ENCODE measurements around the gene NEIL1.

The NEIL1 gene

DNA sequence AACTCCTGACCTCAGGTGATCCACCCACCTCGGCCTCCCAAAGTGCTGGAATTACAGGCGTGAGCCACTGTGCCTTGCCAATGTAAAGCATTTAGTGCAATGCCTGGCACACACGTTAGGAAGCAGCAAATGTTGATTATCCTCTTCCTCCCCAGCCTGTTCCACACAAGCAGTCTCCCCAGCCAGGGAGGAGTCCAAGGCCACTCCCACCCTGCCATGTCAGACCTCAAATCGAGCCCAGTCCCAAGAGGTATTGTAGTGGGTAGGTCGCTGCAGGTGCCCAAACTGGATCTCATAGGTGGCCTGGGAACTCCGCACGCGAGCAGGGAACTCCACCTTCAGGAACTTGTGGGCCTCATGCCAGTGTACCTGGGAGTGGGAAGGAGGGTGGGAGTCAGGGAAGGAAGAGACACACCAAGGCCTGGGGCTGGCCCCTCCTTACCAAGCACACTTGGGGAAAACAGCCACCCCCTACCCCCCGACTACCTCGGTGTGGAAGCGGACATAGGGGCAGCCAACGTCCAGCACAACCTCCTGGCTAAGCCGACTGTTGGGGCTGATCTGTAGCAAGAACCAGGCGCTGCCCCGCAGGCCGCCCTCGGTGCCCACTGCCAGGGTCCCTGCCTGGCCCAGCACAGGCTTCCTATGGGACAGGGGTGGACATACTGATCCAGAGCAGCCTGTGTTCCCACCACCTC, 11.3 kb downstream of the NEIL1 start:
- no peak for DNase-seq

GRCh38 chr15:75358771-75359536, 12.1 kb downstream of the NEIL1 start:
- no peak for DNase-seq

DNA sequence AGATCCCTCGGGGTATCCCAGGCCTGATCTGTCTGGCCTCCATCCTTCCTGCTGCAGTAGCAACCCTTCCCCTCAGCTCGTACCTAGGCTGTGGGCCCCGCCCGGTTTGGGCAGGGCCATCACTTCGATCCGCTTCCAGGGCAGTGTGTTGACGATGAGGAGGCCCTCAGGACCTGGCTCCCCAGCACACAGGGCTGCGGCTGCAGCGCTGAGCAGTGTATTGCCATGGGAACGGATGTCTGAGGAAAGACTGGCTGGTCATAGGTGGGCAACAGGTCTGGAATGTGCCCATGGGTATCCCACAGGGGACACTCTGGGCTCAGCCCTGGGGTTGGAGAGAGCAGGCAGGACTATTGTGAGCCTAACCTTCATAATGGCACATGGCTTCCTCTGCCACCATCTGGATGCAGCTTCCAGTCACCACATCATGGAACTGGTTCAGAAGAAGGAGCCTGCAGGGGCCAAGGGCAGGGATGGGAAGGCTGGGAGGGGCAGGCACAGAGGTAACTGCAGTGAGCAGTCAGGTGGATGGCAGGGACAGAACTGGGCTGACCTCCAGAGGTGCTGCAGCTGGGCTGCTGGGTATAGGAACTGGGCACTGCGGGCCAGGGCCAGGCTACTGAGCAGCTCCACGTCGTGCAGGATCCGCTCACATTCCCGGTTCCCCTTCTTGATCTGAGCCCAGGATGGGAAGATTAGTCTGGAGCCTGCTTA, 12.9 kb downstream of the NEIL1 start:
- no peak for DNase-seq

DNA sequence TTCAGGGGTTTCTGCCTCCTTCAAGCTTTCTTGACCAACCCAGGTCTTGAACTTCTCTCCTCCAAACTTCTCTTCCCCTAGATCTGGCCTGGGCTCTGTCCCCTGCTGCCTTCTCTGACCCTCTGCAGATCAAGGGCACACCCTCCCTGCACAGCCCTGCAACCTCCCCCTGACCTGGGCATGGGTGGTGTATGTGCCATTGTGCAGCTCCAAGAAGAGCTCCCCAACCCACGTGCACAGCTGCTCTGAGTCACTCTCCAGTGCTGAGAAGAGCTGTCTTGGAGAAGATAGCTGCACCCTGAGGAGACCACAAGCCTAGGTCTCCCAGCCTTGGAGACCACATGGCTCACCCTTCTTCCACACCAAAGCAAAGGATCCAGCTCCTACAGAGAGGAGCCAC, 13.6 kb downstream of the NEIL1 start:
- DNase-seq: no peak

GRCh38 chr15:75360856-75361255, 14.0 kb downstream of the NEIL1 start:
- no peak for DNase-seq

DNA sequence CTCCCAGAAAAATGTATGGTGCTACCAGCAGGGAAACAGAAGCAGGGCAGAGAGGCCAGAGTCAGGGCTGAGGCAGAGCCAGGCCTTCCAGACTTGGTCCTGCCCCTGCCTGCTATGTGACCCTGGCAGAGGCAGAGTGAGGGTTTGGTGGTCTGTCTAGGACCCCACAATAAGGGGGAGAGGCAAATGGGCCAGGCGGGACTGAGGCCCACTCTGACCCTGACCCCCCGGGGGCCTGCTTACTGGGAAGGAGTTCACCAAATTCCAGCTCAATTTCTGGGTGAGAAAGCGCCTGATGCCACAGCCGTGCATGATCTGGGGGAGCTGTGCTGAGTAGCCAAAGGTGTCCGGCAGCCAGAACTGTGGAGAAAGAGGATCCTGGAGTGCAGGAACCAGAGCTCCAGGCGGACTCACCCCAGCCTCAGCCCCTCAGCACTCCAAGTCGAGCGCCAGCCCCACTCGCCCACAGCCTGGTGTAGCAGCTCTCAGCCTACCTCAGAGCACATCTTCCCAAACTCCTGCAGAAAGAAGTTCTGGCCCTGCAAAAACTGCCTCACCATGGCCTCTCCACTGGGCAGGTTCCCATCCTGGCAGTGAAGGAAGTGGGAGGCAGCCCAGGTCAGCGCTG, 14.6 kb downstream of the NEIL1 start:
- DNase-seq: no peak

GRCh38 chr15:75361989-75362641, 15.3 kb downstream of the NEIL1 start:
- DNase-seq: no peak

- DNase-seq: no peak
Measured at GRCh38 chr15:75362642-75363249, 15.9 kb downstream of the NEIL1 start.

GRCh38 chr15:75363786-75364185, 16.9 kb downstream of the NEIL1 start:
- no peak for DNase-seq

GRCh38 chr15:75364881-75365280, 18.0 kb downstream of the NEIL1 start:
- DNase-seq: no peak

- no peak for DNase-seq
Measured at GRCh38 chr15:75366163-75366562, 19.3 kb downstream of the NEIL1 start.

- DNase-seq: no peak
Measured at GRCh38 chr15:75367006-75367405, 20.2 kb downstream of the NEIL1 start.

DNA sequence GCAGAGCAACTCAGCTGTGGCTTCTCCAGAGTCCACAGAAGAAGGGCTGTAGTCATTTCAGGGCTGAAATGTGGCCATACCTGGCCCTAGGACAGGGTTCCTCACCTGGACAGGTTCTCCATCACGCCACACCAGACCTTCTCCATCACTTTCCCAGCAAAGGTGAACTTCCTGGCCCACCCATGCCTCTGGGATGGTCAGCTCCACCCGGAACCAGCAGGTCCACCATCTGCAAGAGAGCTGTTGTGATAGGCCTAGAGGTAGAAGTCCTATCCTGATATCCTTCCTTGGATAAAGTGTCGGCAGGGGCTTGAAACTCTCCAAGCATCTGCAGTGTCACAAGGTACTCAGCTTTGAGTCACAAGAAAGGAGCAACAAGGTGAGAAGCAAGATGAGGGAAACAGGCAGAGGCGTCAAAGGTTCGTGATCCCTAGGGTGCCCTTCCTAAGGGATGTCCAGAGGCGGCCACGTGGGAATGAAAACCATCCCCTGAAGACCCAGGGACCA, 20.6 kb downstream of the NEIL1 start:
- DNase-seq: no peak

- peak; percentile 96 to 99 (median 98) for DNase-seq
Measured at GRCh38 chr15:75367913-75368688, 21.3 kb downstream of the NEIL1 start, which contains the start of gene MAN2C1. MAN2C1 (minus strand) TSS chr15:75368607; CDS start chr15:75368583, 24 bp downstream.

- no peak for DNase-seq
Measured at GRCh38 chr15:75368689-75369239, 21.9 kb downstream of the NEIL1 start.

GRCh38 chr15:75369897-75370581, 23.2 kb downstream of the NEIL1 start:
- no peak for DNase-seq

GRCh38 chr15:75371486-75371885, 24.6 kb downstream of the NEIL1 start:
- DNase-seq: no peak

GRCh38 chr15:75371901-75372688, 25.3 kb downstream of the NEIL1 start:
- DNase-seq: no peak

DNA sequence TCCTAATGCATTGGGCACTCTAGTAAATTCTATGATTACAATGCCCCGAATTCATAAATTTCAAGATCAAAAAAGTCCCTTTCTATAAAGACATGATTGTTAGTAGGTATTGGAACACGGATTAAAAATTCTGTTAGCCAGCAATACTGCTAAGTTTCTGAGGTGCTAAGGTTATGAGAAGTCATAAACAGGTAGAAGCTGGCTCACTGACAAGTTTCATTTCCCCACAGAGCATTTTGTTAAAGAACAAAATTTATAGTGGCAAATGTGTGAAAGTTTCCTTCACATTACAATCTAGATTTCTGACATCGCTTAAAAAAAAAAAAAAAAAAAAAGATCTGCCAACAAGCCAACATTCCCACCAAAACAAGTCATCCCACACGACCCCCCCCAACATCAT, 33.9 kb downstream of the NEIL1 start:
- no peak for DNase-seq
